Measurements from ENCODE around the gene GARIN5B. TPM values are rescaled to one million over a fixed set of nuclear protein-coding genes. Genes with fewer than 3 reads are reported as not detected.
"Not testable (repeated sequence)": the region's sequence is repeated elsewhere in the genome, so short reads cannot be mapped to it uniquely, and the experiment has no call there.

The GARIN5B gene
- total RNA-seq (2022) (not detected in 2 replicates), Bru-seq, nascent RNA (not detected), BruChase-seq, experiment 1, labeled RNA remaining after a 2-hour chase (not detected), BruChase-seq, experiment 2, labeled RNA remaining after a 6-hour chase (percentile 13 among the genes with signal in this experiment)
- long read RNA-seq = 0 reads

DNA sequence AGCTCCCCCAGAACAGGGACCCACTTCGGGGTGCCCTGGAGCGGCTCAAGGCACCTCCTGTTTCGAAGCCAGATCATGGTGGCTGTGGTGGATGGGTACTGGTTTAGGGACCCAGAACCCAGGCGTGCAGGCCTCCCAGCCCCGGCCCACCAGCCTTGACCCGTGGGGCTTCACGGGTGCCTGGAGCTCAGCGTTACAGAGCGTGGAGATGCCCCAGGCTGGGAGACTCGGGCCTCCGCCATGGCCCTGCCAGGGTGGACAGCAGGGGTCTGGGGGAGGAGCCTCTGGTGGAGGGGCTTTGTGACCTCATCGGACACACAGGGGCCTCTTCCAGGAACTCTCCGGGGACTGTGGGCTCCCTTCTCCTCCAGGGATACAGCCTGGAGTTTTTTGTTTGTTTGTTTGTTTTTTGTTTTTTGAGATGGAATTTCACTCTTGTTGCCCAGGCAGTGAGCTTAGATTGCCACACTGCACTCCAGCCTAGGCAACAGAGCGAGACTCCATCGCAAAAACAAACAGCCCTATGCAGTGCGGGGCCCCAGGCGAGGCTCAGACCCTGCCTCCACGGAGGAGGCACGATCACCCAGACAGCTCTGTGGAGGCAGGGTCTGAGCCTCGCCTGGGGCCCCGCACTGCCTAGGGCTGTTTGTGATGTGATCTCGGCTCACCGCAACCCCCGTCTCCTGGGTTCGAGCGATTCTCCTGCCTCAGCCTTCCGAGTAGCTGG lies at the start of gene GARIN5B:
GARIN5B (minus strand) TSS at position 271 of the 727 bp plus-strand sequence; CDS start at position 77, 194 bp downstream.
- H3K27ac Mint-ChIP-seq (ENCODE audit: unreplicated experiment) = no peak within 1 kb of the TSS
- no peaks in the 10 kb centered on the region for H3K4me1 Mint-ChIP-seq (ENCODE audit: low read depth, unreplicated experiment)
- Histone ChIP-seq H3K27me3 (replicated peaks; ENCODE audit: control insufficient read depth, insufficient read depth, low read length) (no peaks in the 10 kb centered on the region), H3K4me1 (no peaks in the 10 kb centered on the region), H3K9me3 (no peaks in the 10 kb centered on the region), H3K4me3 (ENCODE audit: low read depth, low read length) (no peak within 1 kb of the TSS), H3K36me3 (ENCODE audit: control insufficient read depth, insufficient read depth, low read length) (no peaks in the 10 kb centered on the region)
- no TSS peak for BruUV-seq (replicated peaks)
- no peak within 1 kb of the TSS for H3K4me3 Mint-ChIP-seq (ENCODE audit: unreplicated experiment)
- no peaks in the 10 kb centered on the region for H3K27me3 Mint-ChIP-seq (ENCODE audit: insufficient read depth, unreplicated experiment)
- DNase-seq = no peak
- H3K36me3 Mint-ChIP-seq (ENCODE audit: insufficient read depth, unreplicated experiment) = no peaks in the 10 kb centered on the region
- no peaks in the 10 kb centered on the region for H3K9me3 Mint-ChIP-seq (ENCODE audit: unreplicated experiment)
- TF ChIP-seq, protein P1, sequence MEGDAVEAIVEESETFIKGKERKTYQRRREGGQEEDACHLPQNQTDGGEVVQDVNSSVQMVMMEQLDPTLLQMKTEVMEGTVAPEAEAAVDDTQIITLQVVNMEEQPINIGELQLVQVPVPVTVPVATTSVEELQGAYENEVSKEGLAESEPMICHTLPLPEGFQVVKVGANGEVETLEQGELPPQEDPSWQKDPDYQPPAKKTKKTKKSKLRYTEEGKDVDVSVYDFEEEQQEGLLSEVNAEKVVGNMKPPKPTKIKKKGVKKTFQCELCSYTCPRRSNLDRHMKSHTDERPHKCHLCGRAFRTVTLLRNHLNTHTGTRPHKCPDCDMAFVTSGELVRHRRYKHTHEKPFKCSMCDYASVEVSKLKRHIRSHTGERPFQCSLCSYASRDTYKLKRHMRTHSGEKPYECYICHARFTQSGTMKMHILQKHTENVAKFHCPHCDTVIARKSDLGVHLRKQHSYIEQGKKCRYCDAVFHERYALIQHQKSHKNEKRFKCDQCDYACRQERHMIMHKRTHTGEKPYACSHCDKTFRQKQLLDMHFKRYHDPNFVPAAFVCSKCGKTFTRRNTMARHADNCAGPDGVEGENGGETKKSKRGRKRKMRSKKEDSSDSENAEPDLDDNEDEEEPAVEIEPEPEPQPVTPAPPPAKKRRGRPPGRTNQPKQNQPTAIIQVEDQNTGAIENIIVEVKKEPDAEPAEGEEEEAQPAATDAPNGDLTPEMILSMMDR (IDR thresholded peaks at IDR 0.05; ENCODE audit: insufficient read depth in 1 of 2, low read depth in 1 of 2, low read length in 1 of 2, severe bottlenecking in 1 of 2, unreplicated experiment in 1 of 2) = no peak
- POLR2A ChIA-PET = no interaction called here
- intact Hi-C loops (cut with micrococcal nuclease; ENCODE audit: unreplicated experiment) = no loop called here
- CTCF ChIA-PET = no interaction called here

- H3K9me3 Mint-ChIP-seq (ENCODE audit: unreplicated experiment) = peaks cover 11% of the 10 kb centered on the region
- H3K4me3 Mint-ChIP-seq (ENCODE audit: unreplicated experiment) = peak overlapping the region; percentile 38
- ChIA-PET POLR2A (no interaction called here), CTCF (no interaction called here)
- H3K4me3 ChIP-seq (ENCODE audit: low read depth, low read length) = no peak overlapping the region
- peaks cover 18% of the 10 kb centered on the region for H3K4me1 ChIP-seq
- peaks cover 45% of the 10 kb centered on the region for H3K36me3 Mint-ChIP-seq (ENCODE audit: insufficient read depth, unreplicated experiment)
- peaks cover 14% of the 10 kb centered on the region for H3K4me1 Mint-ChIP-seq (ENCODE audit: low read depth, unreplicated experiment)
- no peaks in the 10 kb centered on the region for H3K27me3 ChIP-seq (replicated peaks; ENCODE audit: control insufficient read depth, insufficient read depth, low read length)
- intact Hi-C loops (cut with micrococcal nuclease; ENCODE audit: unreplicated experiment) = no loop called here
- TF ChIP-seq, protein P1 (IDR thresholded peaks at IDR 0.05; ENCODE audit: insufficient read depth in 1 of 2, low read depth in 1 of 2, low read length in 1 of 2, severe bottlenecking in 1 of 2, unreplicated experiment in 1 of 2) = no peak
- H3K27me3 Mint-ChIP-seq (ENCODE audit: insufficient read depth, unreplicated experiment) = peaks cover 6% of the 10 kb centered on the region
- no peak for DNase-seq
- H3K27ac Mint-ChIP-seq (ENCODE audit: unreplicated experiment) = no peak overlapping the region
- peaks cover 13% of the 10 kb centered on the region; the same call in 1 of the 2 replicates for H3K9me3 ChIP-seq
- no TSS peak for BruUV-seq (replicated peaks)
- peaks cover 5% of the 10 kb centered on the region; the same call in 1 of the 2 replicates for H3K36me3 ChIP-seq (ENCODE audit: control insufficient read depth, insufficient read depth, low read length)
These were observed 47.1 kb upstream of the GARIN5B start for GRCh38 chr19:55410168-55410567.

DNA sequence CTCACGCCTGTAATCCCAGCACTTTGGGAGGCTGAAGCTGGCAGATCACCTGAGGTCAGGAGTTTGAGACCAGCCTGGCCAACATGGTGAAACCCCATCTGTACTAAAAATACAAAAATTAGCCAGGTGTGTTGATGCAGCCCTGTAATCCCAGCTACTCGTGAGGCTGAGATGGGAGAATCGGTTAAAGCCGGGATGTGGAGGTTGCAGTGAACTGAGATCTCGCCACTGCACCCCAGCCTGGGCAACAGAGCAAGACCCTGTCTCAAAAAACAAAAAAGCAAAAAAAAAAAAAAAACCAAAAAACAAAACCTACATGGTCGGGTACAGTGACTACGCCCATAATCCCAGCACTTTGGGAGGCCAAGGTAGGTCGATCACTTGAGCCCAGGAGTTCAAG lies 46.1 kb upstream of the GARIN5B start:
- Mint-ChIP-seq H3K4me1 (ENCODE audit: low read depth, unreplicated experiment) (peaks cover 14% of the 10 kb centered on the region), H3K4me3 (ENCODE audit: unreplicated experiment) (peak overlapping the region; percentile 93), H3K27ac (ENCODE audit: unreplicated experiment) (peak overlapping the region; percentile 69), H3K36me3 (ENCODE audit: insufficient read depth, unreplicated experiment) (peaks cover 55% of the 10 kb centered on the region), H3K9me3 (ENCODE audit: unreplicated experiment) (peaks cover 11% of the 10 kb centered on the region)
- BruUV-seq (replicated peaks); H3K27me3 ChIP-seq (replicated peaks; ENCODE audit: control insufficient read depth, insufficient read depth, low read length); CTCF ChIA-PET; H3K27me3 Mint-ChIP-seq (ENCODE audit: insufficient read depth, unreplicated experiment); H3K36me3 ChIP-seq (ENCODE audit: control insufficient read depth, insufficient read depth, low read length); H3K4me3 ChIP-seq (ENCODE audit: low read depth, low read length); DNase-seq: not testable (repeated sequence)
- POLR2A ChIA-PET = interaction anchor here (0.7 kb wide), 1 partner anchor 52 kb away, joined by 3 read pairs; the partner anchor contains the start of gene ISOC2
- intact Hi-C loops (cut with micrococcal nuclease; ENCODE audit: unreplicated experiment) = loop anchor here (10.0 kb wide), 1 partner anchor 96 kb away; no protein-coding TSS in a partner anchor
- Histone ChIP-seq H3K9me3 (peaks cover 13% of the 10 kb centered on the region; the same call in 1 of the 2 replicates), H3K4me1 (peaks cover 18% of the 10 kb centered on the region)

All from Caco-2 (cell line).